Osteoblast (primary cell): ENCODE results near the gene WDR31. TPM values are rescaled to one million over a fixed set of nuclear protein-coding genes. Genes with fewer than 3 reads are reported as not detected.

Source experiments
- DNase-seq: peaks from one replicate; pipeline ENCODE4 v3.0.0; 2011; ENCODE audit warnings: low spot score, mixed read lengths; ENCODE audit not compliant: insufficient read length; ENCODE audit errors: missing footprints
- H2AFZ ChIP-seq: 2 replicates; pipeline ENCODE4 v1.6.0; 2011; ENCODE audit warnings: mild to moderate bottlenecking, low read length
- H3K27ac ChIP-seq: 2 replicates; pipeline ENCODE4 v1.5.1; 2011; ENCODE audit warnings: mild to moderate bottlenecking, low read depth, low read length, moderate library complexity
- H3K27me3 ChIP-seq: 2 replicates; pipeline ENCODE4 v1.6.0; 2012; ENCODE audit warnings: mild to moderate bottlenecking, control low read depth, inconsistent platforms, low read length, moderate library complexity; ENCODE audit not compliant: insufficient read depth
- H3K36me3 ChIP-seq: 2 replicates; pipeline ENCODE4 v1.5.1; 2011; ENCODE audit warnings: mild to moderate bottlenecking, low read length, control low read depth, moderate library complexity; ENCODE audit not compliant: insufficient read depth
- H3K4me1 ChIP-seq: 2 replicates; pipeline ENCODE4 v1.5.1; 2011; ENCODE audit warnings: mild to moderate bottlenecking, low read length, control low read depth, moderate library complexity; ENCODE audit not compliant: insufficient read depth
- H3K4me2 ChIP-seq: 2 replicates; pipeline ENCODE4 v1.6.0; 2011; ENCODE audit warnings: mild to moderate bottlenecking, low read length; ENCODE audit not compliant: insufficient read depth
- H3K4me3 ChIP-seq: fragments of 200-600 bp; sonication (generic); 3 replicates; pipeline ENCODE4 v1.5.1; 2012; ENCODE audit warnings: mild to moderate bottlenecking, low read length, inconsistent platforms; ENCODE audit not compliant: insufficient read depth
- H3K79me2 ChIP-seq: 2 replicates; pipeline ENCODE4 v1.6.0; 2012; ENCODE audit warnings: mild to moderate bottlenecking, low read length, control low read depth, inconsistent platforms; ENCODE audit not compliant: insufficient read depth
- H3K9me3 ChIP-seq: 2 replicates; pipeline ENCODE4 v1.5.1; 2011; ENCODE audit warnings: low read depth, low read length, control low read depth
- H4K20me1 ChIP-seq: 2 replicates; pipeline ENCODE4 v1.6.0; 2012; ENCODE audit warnings: mild to moderate bottlenecking, low read length, control low read depth; ENCODE audit not compliant: insufficient read depth
- total RNA-seq: library from RNA; depleted of rRNA; stranded (reverse); fragments of >200 nt; gene quantifications from 2 replicates; pipeline ENCODE4 v1.2.3, GENCODE V29; 2012
- TF ChIP-seq, protein P1 (sequence below): IDR thresholded peaks from 2 replicates; pipeline ENCODE4 v1.5.1; 2011; ENCODE audit warnings: mild to moderate bottlenecking, low read depth, low read length, moderate library complexity; ENCODE audit errors: extremely low read depth

WDR31 gene
- total RNA-seq, 1 donor, result 1.4 TPM

DNA sequence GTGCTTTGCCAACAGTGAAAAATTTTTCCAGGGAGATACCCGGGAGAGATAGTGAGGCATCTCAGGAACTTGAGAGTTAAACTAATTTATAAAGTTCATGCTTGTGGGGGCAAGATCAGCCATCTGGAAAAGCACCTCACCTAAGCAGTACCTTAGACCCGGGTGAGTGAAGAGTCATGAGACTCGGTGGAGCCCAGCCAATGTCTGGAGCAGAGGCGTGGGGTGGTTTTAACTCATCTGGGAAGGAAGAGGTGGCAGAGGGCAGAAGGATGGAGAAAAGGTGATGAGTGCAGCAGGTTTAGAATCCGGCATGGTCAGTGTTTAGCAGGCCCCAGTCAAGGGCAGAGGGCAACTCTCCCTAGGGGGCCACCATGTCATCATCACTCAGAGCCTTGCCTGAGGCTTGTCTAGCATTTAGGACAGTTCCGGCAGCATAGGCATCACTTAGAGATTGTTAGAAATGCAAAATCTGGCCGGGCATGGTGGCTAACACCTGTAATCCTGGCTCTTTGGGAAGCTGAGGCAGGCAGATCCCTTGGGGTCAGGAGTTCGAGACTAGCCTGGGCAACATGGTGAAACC, 32.6 kb downstream of the WDR31 start:
- H3K9me3 ChIP-seq, result no peaks in the 10 kb centered on the region
- H3K4me3 ChIP-seq, result no peak overlapping the region
- no peak overlapping the region for H3K4me2 ChIP-seq
- TF ChIP-seq, protein P1, sequence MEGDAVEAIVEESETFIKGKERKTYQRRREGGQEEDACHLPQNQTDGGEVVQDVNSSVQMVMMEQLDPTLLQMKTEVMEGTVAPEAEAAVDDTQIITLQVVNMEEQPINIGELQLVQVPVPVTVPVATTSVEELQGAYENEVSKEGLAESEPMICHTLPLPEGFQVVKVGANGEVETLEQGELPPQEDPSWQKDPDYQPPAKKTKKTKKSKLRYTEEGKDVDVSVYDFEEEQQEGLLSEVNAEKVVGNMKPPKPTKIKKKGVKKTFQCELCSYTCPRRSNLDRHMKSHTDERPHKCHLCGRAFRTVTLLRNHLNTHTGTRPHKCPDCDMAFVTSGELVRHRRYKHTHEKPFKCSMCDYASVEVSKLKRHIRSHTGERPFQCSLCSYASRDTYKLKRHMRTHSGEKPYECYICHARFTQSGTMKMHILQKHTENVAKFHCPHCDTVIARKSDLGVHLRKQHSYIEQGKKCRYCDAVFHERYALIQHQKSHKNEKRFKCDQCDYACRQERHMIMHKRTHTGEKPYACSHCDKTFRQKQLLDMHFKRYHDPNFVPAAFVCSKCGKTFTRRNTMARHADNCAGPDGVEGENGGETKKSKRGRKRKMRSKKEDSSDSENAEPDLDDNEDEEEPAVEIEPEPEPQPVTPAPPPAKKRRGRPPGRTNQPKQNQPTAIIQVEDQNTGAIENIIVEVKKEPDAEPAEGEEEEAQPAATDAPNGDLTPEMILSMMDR, result no peak
- H2AFZ ChIP-seq, result no peak overlapping the region
- H3K27me3 ChIP-seq, result no peaks in the 10 kb centered on the region
- H3K36me3 ChIP-seq, result no peaks in the 10 kb centered on the region
- no peak overlapping the region for H3K27ac ChIP-seq
- H3K4me1 ChIP-seq, result no peaks in the 10 kb centered on the region
- DNase-seq, result no peak
- no peaks in the 10 kb centered on the region for H3K79me2 ChIP-seq
- no peaks in the 10 kb centered on the region for H4K20me1 ChIP-seq

DNA sequence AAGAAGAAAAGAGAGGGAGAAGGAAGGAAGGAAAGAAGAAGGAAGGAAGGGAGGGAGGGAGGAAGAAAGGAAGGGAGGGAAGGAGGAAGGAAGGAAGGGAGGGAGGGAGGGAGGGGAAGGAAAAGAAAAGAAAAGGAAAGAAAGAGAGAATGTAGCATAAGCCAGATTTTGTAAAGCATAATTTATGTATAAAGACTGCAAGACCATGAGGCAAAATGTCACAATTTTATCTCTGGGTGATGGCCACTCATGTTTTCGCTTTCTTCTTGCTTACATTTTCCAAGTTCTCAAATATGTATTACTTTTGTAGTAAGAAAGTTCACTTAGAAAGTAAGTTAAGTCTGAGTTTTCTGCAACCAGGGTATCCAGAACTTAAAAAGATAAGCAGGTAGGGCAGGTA, 33.5 kb downstream of the WDR31 start:
- Histone ChIP-seq H3K9me3 (no peaks in the 10 kb centered on the region), H3K79me2 (no peaks in the 10 kb centered on the region), H3K4me3 (no peak overlapping the region), H3K36me3 (no peaks in the 10 kb centered on the region), H2AFZ (no peak overlapping the region), H4K20me1 (no peaks in the 10 kb centered on the region), H3K27me3 (peaks cover 5% of the 10 kb centered on the region), H3K27ac (no peak overlapping the region), H3K4me2 (no peak overlapping the region), H3K4me1 (no peaks in the 10 kb centered on the region)
- DNase-seq, result no peak
- TF ChIP-seq, protein P1, result no peak

DNA sequence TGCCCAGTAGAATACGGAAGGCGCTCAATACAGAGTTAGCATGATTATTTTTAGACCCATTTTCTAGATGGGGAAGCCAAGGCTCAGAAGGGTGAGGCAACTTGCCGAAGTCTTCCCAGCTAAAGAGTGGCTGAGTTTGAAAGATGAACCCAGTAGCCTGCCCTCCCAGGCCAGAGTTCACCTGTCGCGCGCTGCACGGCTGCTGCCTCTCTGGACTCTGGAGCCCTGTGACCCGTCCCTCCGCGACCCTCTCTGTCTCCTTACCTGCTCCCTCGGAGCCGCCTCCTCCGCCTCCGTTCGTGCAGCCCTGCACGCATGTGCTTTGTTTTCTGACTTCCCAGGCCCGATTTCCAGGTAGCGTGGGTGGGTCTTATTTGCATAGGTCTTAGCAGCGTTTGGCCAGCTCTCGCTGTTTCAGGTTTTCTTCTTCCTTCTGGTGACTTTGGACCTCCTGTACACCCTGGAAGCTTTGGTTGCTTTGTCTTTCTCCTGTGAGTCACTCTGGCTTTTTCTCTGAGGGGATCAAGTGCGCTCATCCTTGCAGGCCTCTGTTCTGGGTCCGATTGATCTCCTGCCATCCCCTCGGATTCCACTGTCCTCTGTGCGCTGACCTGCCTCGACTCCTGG, 37.2 kb downstream of the WDR31 start, which contains the start of gene RNF183:
Gene RNF183, minus strand, starts transcription at position 585 of the 627 bp plus-strand sequence. CDS start 5,192 bp downstream, outside the sequence.
- H3K79me2 ChIP-seq, result no peaks in the 10 kb centered on the region
- H3K27ac ChIP-seq, result no peak within 1 kb of the TSS
- no peaks in the 10 kb centered on the region for H3K4me1 ChIP-seq
- H3K4me3 ChIP-seq, result no peak within 1 kb of the TSS
- H3K27me3 ChIP-seq, result peaks cover 18% of the 10 kb centered on the region
- no peaks in the 10 kb centered on the region for H3K36me3 ChIP-seq
- no peak within 1 kb of the TSS for H3K4me2 ChIP-seq
- DNase-seq, result no peak
- no peak within 1 kb of the TSS for H2AFZ ChIP-seq
- H3K9me3 ChIP-seq, result no peaks in the 10 kb centered on the region
- H4K20me1 ChIP-seq, result no peaks in the 10 kb centered on the region
- TF ChIP-seq, protein P1, result no peak

DNA sequence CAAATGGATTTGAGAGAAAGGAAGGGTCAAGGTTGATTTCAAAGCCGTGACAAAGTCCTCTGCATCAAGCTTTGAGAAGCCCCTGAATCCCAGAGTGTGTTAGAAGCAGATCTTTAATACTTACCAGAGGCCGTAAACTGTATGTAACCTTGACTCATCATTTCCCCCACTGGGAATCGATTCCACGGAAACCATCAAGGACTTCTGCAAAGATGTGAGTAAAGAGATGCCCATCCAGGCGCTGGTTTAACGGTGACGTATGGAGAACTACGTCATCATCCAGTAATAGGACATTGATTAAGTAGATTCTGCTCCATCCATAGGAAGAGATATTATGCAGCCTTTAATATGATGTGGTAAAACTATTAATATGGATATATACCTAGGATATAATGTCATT, 38.5 kb downstream of the WDR31 start:
- DNase-seq, result no peak
- TF ChIP-seq, protein P1, result no peak
- Histone ChIP-seq H3K27me3 (peaks cover 18% of the 10 kb centered on the region), H3K79me2 (no peaks in the 10 kb centered on the region), H3K36me3 (no peaks in the 10 kb centered on the region), H3K4me2 (no peak overlapping the region), H3K27ac (no peak overlapping the region), H2AFZ (no peak overlapping the region), H3K4me1 (no peaks in the 10 kb centered on the region), H4K20me1 (no peaks in the 10 kb centered on the region), H3K9me3 (no peaks in the 10 kb centered on the region), H3K4me3 (no peak overlapping the region)
